Testis (tissue), 2 donors: ENCODE measurements around the gene TRIO.

Experiments
- POLR2A ChIP-seq: fragments of 450-650 bp; IDR thresholded peaks from one replicate; pipeline ENCODE4 v1.6.1; 2017; ENCODE audit warnings: antibody characterized with exemption, mild to moderate bottlenecking, moderate library complexity
- TF ChIP-seq, protein P1 (sequence below), 3 experiments: fragments of 450-650 bp in 2 of 3; fragments of 200-600 bp in 1 of 3; sonication (generic) in 1 of 3; IDR thresholded peaks; one replicate each; pipeline ENCODE4 v1.5.1; 2016 to 2019; ENCODE audit warnings: antibody characterized with exemption in 3 of 3, mild to moderate bottlenecking in 2 of 3, moderate library complexity in 1 of 3

DNA sequence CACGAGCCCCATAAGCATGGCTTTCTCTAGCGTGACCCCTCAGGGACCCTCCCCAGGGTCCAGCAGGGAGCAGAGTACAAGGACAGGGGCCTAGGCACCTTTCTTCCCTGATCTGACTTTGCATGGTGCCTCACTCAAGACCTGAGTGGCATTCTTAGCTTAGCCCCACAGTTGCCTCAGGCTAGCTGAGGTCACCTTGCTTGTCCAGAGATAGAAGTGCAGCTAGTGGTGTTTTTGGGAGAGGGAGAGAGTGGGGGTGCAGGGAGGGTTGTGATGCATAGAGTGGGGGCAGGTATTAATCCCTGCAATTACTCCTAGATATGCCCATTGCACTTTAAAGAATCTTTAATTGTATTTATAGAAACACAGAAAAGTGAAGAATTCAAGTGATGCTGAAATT lies 8.4 kb upstream of the TRIO start:
- TF ChIP-seq, protein P1, sequence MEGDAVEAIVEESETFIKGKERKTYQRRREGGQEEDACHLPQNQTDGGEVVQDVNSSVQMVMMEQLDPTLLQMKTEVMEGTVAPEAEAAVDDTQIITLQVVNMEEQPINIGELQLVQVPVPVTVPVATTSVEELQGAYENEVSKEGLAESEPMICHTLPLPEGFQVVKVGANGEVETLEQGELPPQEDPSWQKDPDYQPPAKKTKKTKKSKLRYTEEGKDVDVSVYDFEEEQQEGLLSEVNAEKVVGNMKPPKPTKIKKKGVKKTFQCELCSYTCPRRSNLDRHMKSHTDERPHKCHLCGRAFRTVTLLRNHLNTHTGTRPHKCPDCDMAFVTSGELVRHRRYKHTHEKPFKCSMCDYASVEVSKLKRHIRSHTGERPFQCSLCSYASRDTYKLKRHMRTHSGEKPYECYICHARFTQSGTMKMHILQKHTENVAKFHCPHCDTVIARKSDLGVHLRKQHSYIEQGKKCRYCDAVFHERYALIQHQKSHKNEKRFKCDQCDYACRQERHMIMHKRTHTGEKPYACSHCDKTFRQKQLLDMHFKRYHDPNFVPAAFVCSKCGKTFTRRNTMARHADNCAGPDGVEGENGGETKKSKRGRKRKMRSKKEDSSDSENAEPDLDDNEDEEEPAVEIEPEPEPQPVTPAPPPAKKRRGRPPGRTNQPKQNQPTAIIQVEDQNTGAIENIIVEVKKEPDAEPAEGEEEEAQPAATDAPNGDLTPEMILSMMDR (IDR thresholded peaks at IDR 0.05) = no peak
- no peak for TF ChIP-seq POLR2A
